Measurements from ENCODE around the gene KIAA1549. TPM values are rescaled to one million over a fixed set of nuclear protein-coding genes. Genes with fewer than 3 reads are reported as not detected.

Gene KIAA1549
- total and polyA plus RNA-seq, 2 of the 8 experiments (the other 6 are each of a cell fraction or from before 2014, with no cell fraction given), result 6.5 to 17.3 TPM

DNA sequence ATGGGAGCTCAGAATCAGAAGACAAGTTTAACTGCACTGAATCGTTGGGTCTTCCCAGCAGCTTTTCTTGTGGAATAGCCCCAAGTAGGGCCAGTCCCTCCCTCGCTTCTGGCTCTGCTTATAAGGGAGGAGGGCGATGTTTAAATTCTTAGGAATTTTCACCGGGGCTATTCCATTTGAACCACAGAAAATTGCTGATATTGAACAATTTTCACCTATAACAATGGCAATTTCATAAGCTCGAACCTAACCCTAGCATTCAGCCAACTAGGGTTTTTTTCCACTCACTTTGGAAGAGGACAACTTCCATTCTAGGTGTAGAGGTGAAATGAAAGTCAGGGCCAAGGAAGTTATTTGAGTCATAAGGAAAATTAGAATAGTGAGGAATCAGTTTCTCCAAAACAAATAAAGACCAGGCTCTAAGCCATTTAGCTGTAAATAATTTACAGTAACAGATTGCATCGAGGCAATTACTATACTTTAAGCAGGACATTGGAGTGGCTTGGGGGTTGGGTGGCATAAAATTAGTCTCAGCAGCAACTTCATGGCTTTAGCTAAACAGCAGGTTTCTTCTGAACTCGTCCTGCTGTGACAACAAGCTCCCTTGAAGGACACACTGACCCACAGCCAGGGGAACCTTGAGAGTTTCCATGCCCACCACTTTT is 181.7 kb downstream of the KIAA1549 start:
- Histone ChIP-seq H3K23ac (ENCODE audit: insufficient read length) (no peak overlapping the region), H4K91ac (replicated peaks; ENCODE audit: insufficient read length, low read length) (no peak overlapping the region), H3K4me3 (ENCODE audit: extremely low read depth in 1 of 4, insufficient read depth in 2 of 4, low read depth in 3 of 4, low read length in 4 of 4) (no peak overlapping the region), H3K14ac (ENCODE audit: insufficient read length) (no peak overlapping the region), H2BK5ac (ENCODE audit: low read depth, low read length) (no peak overlapping the region), H3K9ac (replicated peaks in 1 of 4; ENCODE audit: extremely low read depth in 1 of 4, low read depth in 3 of 4, low read length in 3 of 4) (no peak overlapping the region), H3K79me2 (ENCODE audit: control insufficient read depth in 1 of 2, insufficient read depth in 2 of 2, low read length in 2 of 2) (no peaks in the 10 kb centered on the region), H3K23me2 (ENCODE audit: low read depth, low read length) (peaks cover 7% of the 10 kb centered on the region; the same call in 1 of the 2 replicates), H3K4me2 (ENCODE audit: insufficient read depth in 1 of 2, low read depth in 2 of 2, low read length in 2 of 2) (no peak overlapping the region), H3K4ac (replicated peaks; ENCODE audit: insufficient read length, low read depth, low read length) (no peak overlapping the region), H2BK120ac (replicated peaks; ENCODE audit: low read depth, low read length) (no peak overlapping the region), H3K36me3 (ENCODE audit: control insufficient read depth in 2 of 4, insufficient read depth in 4 of 4, low read length in 3 of 4) (no peaks in the 10 kb centered on the region), H3K56ac (replicated peaks; ENCODE audit: insufficient read length, low read depth, low read length) (no peak overlapping the region), H3K79me1 (ENCODE audit: low read depth, low read length) (no peaks in the 10 kb centered on the region), H4K8ac (ENCODE audit: extremely low read depth, insufficient read depth, low read length) (no peak overlapping the region), H2BK20ac (ENCODE audit: low read length) (no peak overlapping the region), H2BK15ac (ENCODE audit: low read length) (no peak overlapping the region), H3K27ac (ENCODE audit: low read depth, low read length) (no peak overlapping the region), H2BK12ac (ENCODE audit: low read depth, low read length) (no peak overlapping the region), H3K4me1 (replicated peaks in 1 of 4; ENCODE audit: control insufficient read depth in 3 of 4, insufficient read depth in 4 of 4, low read length in 3 of 4) (peaks cover 4 to 13% (median 9%) of the 10 kb centered on the region in 4 experiments), H2AK5ac (ENCODE audit: low read depth, low read length) (no peak overlapping the region), H4K20me1 (replicated peaks in 1 of 2; ENCODE audit: control insufficient read depth in 1 of 2, insufficient read depth in 2 of 2, low read length in 2 of 2) (no peaks in the 10 kb centered on the region), H3K18ac (ENCODE audit: extremely low read depth, low read length) (no peak overlapping the region), H3K9me3 (ENCODE audit: insufficient read depth in 2 of 2, low read depth in 1 of 2, low read length in 1 of 2) (no peaks in the 10 kb centered on the region), H2AFZ (ENCODE audit: low read length) (no peak overlapping the region), H4K5ac (ENCODE audit: insufficient read length, low read depth, low read length) (no peak overlapping the region), H3K27me3 (replicated peaks in 1 of 4; ENCODE audit: control insufficient read depth in 3 of 4, extremely low read depth in 1 of 4, insufficient read depth in 3 of 4, low read length in 3 of 4) (no peaks in the 10 kb centered on the region; a peak in 1 of 7 replicates)
- ChIA-PET CTCF (ENCODE audit: partially characterized antibody) (interaction anchor here (0.5 to 1.5 kb wide), 6 partner anchors 25 to 1143 kb away, joined by 3 to 4 read pairs (median 3); no protein-coding TSS in a partner anchor), POLR2A (ENCODE audit: partially characterized antibody) (interaction anchor here (0.6 kb wide), 1 partner anchor 178 kb away, joined by 3 read pairs; no protein-coding TSS in a partner anchor)
- DNase-seq (ENCODE audit: low read depth in 1 of 2, low spot score in 2 of 2), result no peak
- WGBS, 2 experiments (ENCODE audit: extremely low coverage in 1 of 2, insufficient coverage in 1 of 2, insufficient read length in 1 of 2, insufficient replicate concordance in 2 of 2, low coverage in 1 of 2, low lambda C conversion rate in 2 of 2, missing lambda C conversion rate in 1 of 2), result 86% methylated on average over 7 of the region's 7 CpGs; no CpG with 5 or more reads in 1 of the 2 experiments
- FAIRE-seq, result no peak
- no peak for TF ChIP-seq RBBP5 (IDR thresholded peaks at IDR 0.05; ENCODE audit: borderline replicate concordance, low read depth, low read length)
- TF ChIP-seq JUND (IDR thresholded peaks at IDR 0.05; ENCODE audit: low read length), result no peak
- TF ChIP-seq HDAC6 (IDR thresholded peaks at IDR 0.05; ENCODE audit: low read depth, low read length), result no peak
- no peak for TF ChIP-seq POLR2AphosphoS5 (IDR thresholded peaks at IDR 0.05; ENCODE audit: low read depth, low read length)
- TF ChIP-seq PHF8 (conservative IDR thresholded peaks at IDR 0.05; ENCODE audit: low read depth, low read length), result no peak
- TF ChIP-seq CBX8 (IDR thresholded peaks at IDR 0.05; ENCODE audit: borderline replicate concordance, low read depth, low read length), result no peak
- TF ChIP-seq HDAC2 (IDR thresholded peaks at IDR 0.05; ENCODE audit: borderline replicate concordance in 1 of 2, low read depth in 2 of 2, low read length in 2 of 2), result no peak
- TF ChIP-seq POU5F1 (IDR thresholded peaks at IDR 0.05; ENCODE audit: low read depth, low read length), result no peak
- no peak for TF ChIP-seq CREB1 (IDR thresholded peaks at IDR 0.05)
- TF ChIP-seq TCF12 (IDR thresholded peaks at IDR 0.05; ENCODE audit: low read depth, low read length), result no peak
- TF ChIP-seq, protein P1, sequence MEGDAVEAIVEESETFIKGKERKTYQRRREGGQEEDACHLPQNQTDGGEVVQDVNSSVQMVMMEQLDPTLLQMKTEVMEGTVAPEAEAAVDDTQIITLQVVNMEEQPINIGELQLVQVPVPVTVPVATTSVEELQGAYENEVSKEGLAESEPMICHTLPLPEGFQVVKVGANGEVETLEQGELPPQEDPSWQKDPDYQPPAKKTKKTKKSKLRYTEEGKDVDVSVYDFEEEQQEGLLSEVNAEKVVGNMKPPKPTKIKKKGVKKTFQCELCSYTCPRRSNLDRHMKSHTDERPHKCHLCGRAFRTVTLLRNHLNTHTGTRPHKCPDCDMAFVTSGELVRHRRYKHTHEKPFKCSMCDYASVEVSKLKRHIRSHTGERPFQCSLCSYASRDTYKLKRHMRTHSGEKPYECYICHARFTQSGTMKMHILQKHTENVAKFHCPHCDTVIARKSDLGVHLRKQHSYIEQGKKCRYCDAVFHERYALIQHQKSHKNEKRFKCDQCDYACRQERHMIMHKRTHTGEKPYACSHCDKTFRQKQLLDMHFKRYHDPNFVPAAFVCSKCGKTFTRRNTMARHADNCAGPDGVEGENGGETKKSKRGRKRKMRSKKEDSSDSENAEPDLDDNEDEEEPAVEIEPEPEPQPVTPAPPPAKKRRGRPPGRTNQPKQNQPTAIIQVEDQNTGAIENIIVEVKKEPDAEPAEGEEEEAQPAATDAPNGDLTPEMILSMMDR (IDR thresholded peaks at IDR 0.05; ENCODE audit: control extremely low read depth in 1 of 3, insufficient read depth in 1 of 3, low read depth in 1 of 3, low read length in 3 of 3), result no peak

Measured in H1 (cell line).